Endothelial cell of umbilical vein (primary cell): ENCODE measurements around the gene FBXO34. TPM values are rescaled to one million over a fixed set of nuclear protein-coding genes. Genes with fewer than 3 reads are reported as not detected.

Source experiments
- BruUV-seq: library from RNA; stranded (reverse); fragments of 400-500 nt; replicated peaks from 2 replicates; lab custom pipeline; 2021; lab: Mats Ljungman, UMichigan
- CTCF ChIA-PET: fragments of 300-600, 350-600 bp; sonication (Branson Sonifier 250); formaldehyde crosslinking; loops from one replicate; lab custom pipeline; 2021; ENCODE audit warnings: antibody characterized with exemption, inconsistent platforms; lab: Charles Lee
- POLR2A ChIA-PET: fragments of 300-600, 350-600 bp; sonication (Branson Sonifier 250); formaldehyde crosslinking; loops from one replicate; lab custom pipeline; 2021; ENCODE audit warnings: antibody characterized with exemption, inconsistent platforms; lab: Charles Lee
- DNase-seq: peaks from one replicate; pipeline ENCODE4 v3.0.0-alpha.2; 2011; ENCODE audit warnings: low read depth, low spot score
- FAIRE-seq: peaks from 2 replicates; lab custom pipeline; 2011; peaks lifted over from hg19 to GRCh38; lab: Jason Lieb, UNC
- H2AFZ ChIP-seq: 2 replicates; pipeline ENCODE4 v1.6.0; 2012; ENCODE audit warnings: low read depth, low read length, control low read depth, inconsistent platforms
- H3K27ac ChIP-seq: 2 replicates; pipeline ENCODE4 v1.5.1; 2011; ENCODE audit warnings: low read depth, mild to moderate bottlenecking, control low read depth, low read length, moderate library complexity; ENCODE audit not compliant: insufficient read depth
- H3K27me3 ChIP-seq, 2 experiments: 2 replicates each; pipeline versions ENCODE4 v1.6.0 to v1.6.1; 2011; ENCODE audit warnings: low read length in 2 of 2, mixed read lengths in 1 of 2; ENCODE audit not compliant: control insufficient read depth in 2 of 2, insufficient read depth in 2 of 2
- H3K36me3 ChIP-seq, 2 experiments: 2 replicates in 1 of 2; 3 replicates in 1 of 2; pipeline ENCODE4 v1.5.1; 2011; ENCODE audit warnings: low read length in 2 of 2, mild to moderate bottlenecking in 1 of 2, moderate library complexity in 1 of 2; ENCODE audit not compliant: control insufficient read depth in 2 of 2, insufficient read depth in 2 of 2; ENCODE audit errors: extremely low read depth in 1 of 2
- H3K4me1 ChIP-seq: 3 replicates; pipeline ENCODE4 v1.5.1; 2011; ENCODE audit warnings: mild to moderate bottlenecking, low read length; ENCODE audit not compliant: control insufficient read depth, insufficient read depth; ENCODE audit errors: extremely low read depth
- H3K4me2 ChIP-seq: 2 replicates; pipeline ENCODE4 v1.6.1; 2011; ENCODE audit warnings: low read length, control low read depth, mixed read lengths; ENCODE audit not compliant: insufficient read depth
- H3K4me3 ChIP-seq, 3 experiments: fragments of 200-600 bp in 1 of 3; sonication (generic), shearing (Covaris generic) in 1 of 3; replicated peaks in 1 of 3; 2 replicates each; pipeline ENCODE4 v1.5.1; 2011 to 2016; ENCODE audit warnings: control low read depth in 3 of 3, low read length in 3 of 3, mild to moderate bottlenecking in 2 of 3, inconsistent platforms in 1 of 3, low read depth in 1 of 3, moderate library complexity in 1 of 3; ENCODE audit not compliant: insufficient read depth in 1 of 3
- H3K79me2 ChIP-seq: 2 replicates; pipeline ENCODE4 v1.6.0; 2012; ENCODE audit warnings: low read length, inconsistent platforms; ENCODE audit not compliant: control insufficient read depth, insufficient read depth
- H3K9ac ChIP-seq: replicated peaks from 2 replicates; pipeline ENCODE3; 2011; ENCODE audit warnings: low read length, control low read depth; ENCODE audit not compliant: insufficient read depth; ENCODE audit errors: extremely low read depth
- H3K9me1 ChIP-seq: replicated peaks from 3 replicates; pipeline ENCODE4 v1.6.0; 2011; ENCODE audit warnings: mild to moderate bottlenecking, low read length; ENCODE audit not compliant: control insufficient read depth, insufficient read depth; ENCODE audit errors: extremely low read depth
- H3K9me3 ChIP-seq: replicated peaks from 2 replicates; pipeline ENCODE4 v1.5.1; 2012; ENCODE audit warnings: low read length, inconsistent platforms; ENCODE audit not compliant: control insufficient read depth, insufficient read depth
- H4K20me1 ChIP-seq: replicated peaks from 2 replicates; pipeline ENCODE3; 2011; ENCODE audit warnings: mild to moderate bottlenecking, low read length; ENCODE audit not compliant: control insufficient read depth, insufficient read depth; ENCODE audit errors: extremely low read depth
- EZH2 ChIP-seq: IDR thresholded peaks from 2 replicates; pipeline ENCODE4 v1.6.1; 2012; ENCODE audit warnings: borderline replicate concordance, low read depth, mild to moderate bottlenecking, moderate library complexity, low read length, inconsistent platforms; ENCODE audit not compliant: severe bottlenecking
- GATA2 ChIP-seq: IDR thresholded peaks from 2 replicates; pipeline ENCODE4 v1.7.0; 2011; ENCODE audit warnings: low read depth, mild to moderate bottlenecking, moderate library complexity, mixed read lengths, low read length; ENCODE audit not compliant: insufficient read length, insufficient read depth
- JUN ChIP-seq: IDR thresholded peaks from 2 replicates; pipeline ENCODE4 v1.6.1; 2011; ENCODE audit warnings: borderline replicate concordance, low read depth; ENCODE audit not compliant: insufficient read length, insufficient read depth
- MYC ChIP-seq: IDR thresholded peaks from one replicate; pipeline ENCODE4 v1.6.1; 2011; ENCODE audit warnings: mild to moderate bottlenecking, low read depth, low read length
- POLR2A ChIP-seq: IDR thresholded peaks from 2 replicates; pipeline ENCODE4 v1.6.1; 2012; ENCODE audit warnings: low read depth, mild to moderate bottlenecking, control low read depth, low read length
- POLR2AphosphoS5 ChIP-seq: IDR thresholded peaks from 2 replicates; pipeline ENCODE4 v1.6.1; 2012; ENCODE audit warnings: low read depth, mild to moderate bottlenecking, control low read depth, low read length, moderate library complexity; ENCODE audit not compliant: insufficient read depth
- dilution Hi-C: fragments of 300-500 bp; cut with MboI; formaldehyde crosslinking; loops from one replicate; pipeline ENCODE4 v1.15.0; 2019; ENCODE audit warnings: low sequenced_read_pairs; ENCODE audit not compliant: extremely low pct_ligation_motif_present
- intact Hi-C: fragments of 100-400 bp; cut with micrococcal nuclease; formaldehyde crosslinking; loops from one replicate; pipeline ENCODE4 v1.10.0; 2022
- polyA plus RNA-seq, 4 experiments: library from polyadenylated mRNA; depleted of rRNA in 3 of 4; stranded (reverse) in 3 of 4; unstranded in 1 of 4; fragments of >200 nt; gene quantifications; 2 replicates each; pipeline versions ENCODE4 v1.2.1 to v1.2.3, GENCODE V29; 2011 to 2012; ENCODE audit warnings: missing spikeins in 1 of 4
- total RNA-seq: library from RNA; stranded (reverse); gene quantifications from 2 replicates; pipeline ENCODE4 v1.2.3, GENCODE V29; 2021
- TF ChIP-seq, protein P1 (sequence below), 2 donors: IDR thresholded peaks; 1 replicate in 1 of 2; 2 replicates in 1 of 2; pipeline ENCODE4 v1.5.1; 2011; ENCODE audit warnings: low read length in 2 of 2, mild to moderate bottlenecking in 2 of 2, moderate library complexity in 2 of 2, control low read depth in 1 of 2, inconsistent platforms in 1 of 2, low read depth in 1 of 2; ENCODE audit not compliant: insufficient read depth in 1 of 2; ENCODE audit errors: extremely low read depth in 1 of 2
- TF ChIP-seq, protein P2 (sequence below): IDR thresholded peaks from 2 replicates; pipeline ENCODE4 v1.6.1; 2011; ENCODE audit not compliant: insufficient read depth, insufficient read length

FBXO34 gene
- total and polyA plus RNA-seq, 2 donors (not counting 3 experiments of a cell fraction or from before 2014, with no cell fraction given): 8.5 to 14.2 TPM

DNA sequence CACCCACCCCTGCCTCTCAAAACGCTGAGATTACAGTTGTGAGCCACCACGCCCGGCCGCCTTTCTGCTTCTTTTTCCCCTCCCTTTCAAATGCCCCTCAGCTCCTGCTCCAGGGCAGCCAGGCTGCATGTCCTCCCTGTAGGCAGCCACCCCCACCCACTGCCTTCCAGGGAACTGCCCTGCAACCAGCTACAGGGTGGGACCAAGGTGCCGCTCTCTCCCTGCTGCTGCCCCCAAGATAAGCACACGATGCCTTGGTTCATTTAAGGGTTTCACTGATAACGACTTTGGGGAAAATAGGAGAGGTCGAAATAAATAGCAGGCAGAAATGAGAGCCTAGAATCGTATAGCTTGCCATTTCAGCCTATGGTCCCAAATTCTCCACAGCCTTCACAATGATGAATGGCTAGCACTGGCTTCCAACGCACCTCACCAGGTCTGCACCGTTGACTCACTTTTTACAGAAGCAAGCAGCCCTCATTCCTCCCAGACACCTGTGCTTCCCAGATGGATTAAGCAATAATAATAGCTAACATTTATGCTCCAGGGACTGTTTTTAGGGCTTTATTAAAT is 99.7 kb downstream of the FBXO34 start:
- Histone ChIP-seq H3K27ac (no peak overlapping the region), H3K9me3 (no peaks in the 10 kb centered on the region), H2AFZ (no peak overlapping the region), H4K20me1 (no peaks in the 10 kb centered on the region), H3K4me1 (no peaks in the 10 kb centered on the region), H3K27me3 (no peaks in the 10 kb centered on the region), H3K9me1 (no peaks in the 10 kb centered on the region), H3K4me3 (no peak overlapping the region), H3K4me2 (no peak overlapping the region), H3K9ac (no peak overlapping the region), H3K36me3 (peaks cover 4 to 6% of the 10 kb centered on the region in 2 experiments), H3K79me2 (no peaks in the 10 kb centered on the region)
- dilution Hi-C loops (no loop called here), intact Hi-C loops (no loop called here)
- CTCF ChIA-PET: interaction anchor here (1.2 kb wide), 1 partner anchor 15 kb away, joined by 3 read pairs; no protein-coding TSS in a partner anchor
- POLR2A ChIA-PET: no interaction called here
- no peak for DNase-seq
- TF ChIP-seq, protein P1, sequence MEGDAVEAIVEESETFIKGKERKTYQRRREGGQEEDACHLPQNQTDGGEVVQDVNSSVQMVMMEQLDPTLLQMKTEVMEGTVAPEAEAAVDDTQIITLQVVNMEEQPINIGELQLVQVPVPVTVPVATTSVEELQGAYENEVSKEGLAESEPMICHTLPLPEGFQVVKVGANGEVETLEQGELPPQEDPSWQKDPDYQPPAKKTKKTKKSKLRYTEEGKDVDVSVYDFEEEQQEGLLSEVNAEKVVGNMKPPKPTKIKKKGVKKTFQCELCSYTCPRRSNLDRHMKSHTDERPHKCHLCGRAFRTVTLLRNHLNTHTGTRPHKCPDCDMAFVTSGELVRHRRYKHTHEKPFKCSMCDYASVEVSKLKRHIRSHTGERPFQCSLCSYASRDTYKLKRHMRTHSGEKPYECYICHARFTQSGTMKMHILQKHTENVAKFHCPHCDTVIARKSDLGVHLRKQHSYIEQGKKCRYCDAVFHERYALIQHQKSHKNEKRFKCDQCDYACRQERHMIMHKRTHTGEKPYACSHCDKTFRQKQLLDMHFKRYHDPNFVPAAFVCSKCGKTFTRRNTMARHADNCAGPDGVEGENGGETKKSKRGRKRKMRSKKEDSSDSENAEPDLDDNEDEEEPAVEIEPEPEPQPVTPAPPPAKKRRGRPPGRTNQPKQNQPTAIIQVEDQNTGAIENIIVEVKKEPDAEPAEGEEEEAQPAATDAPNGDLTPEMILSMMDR (IDR thresholded peaks at IDR 0.05; ENCODE audit: extremely low read depth in 1 of 2, insufficient read depth in 1 of 2, low read depth in 1 of 2, low read length in 2 of 2): no peak
- TF ChIP-seq MYC (no peak), POLR2A (no peak), POLR2AphosphoS5 (no peak), JUN (no peak), EZH2 (no peak), GATA2 (no peak)
- TF ChIP-seq, protein P2, sequence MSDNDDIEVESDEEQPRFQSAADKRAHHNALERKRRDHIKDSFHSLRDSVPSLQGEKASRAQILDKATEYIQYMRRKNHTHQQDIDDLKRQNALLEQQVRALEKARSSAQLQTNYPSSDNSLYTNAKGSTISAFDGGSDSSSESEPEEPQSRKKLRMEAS: no peak
- BruUV-seq: no TSS peak
- FAIRE-seq: no peak
